ENCODE data around the gene GTF2IRD1. TPM values are rescaled to one million over a fixed set of nuclear protein-coding genes. Genes with fewer than 3 reads are reported as not detected.

The GTF2IRD1 gene
- 41.3 and 60.5 TPM in 2 replicates for polyA plus RNA-seq

DNA sequence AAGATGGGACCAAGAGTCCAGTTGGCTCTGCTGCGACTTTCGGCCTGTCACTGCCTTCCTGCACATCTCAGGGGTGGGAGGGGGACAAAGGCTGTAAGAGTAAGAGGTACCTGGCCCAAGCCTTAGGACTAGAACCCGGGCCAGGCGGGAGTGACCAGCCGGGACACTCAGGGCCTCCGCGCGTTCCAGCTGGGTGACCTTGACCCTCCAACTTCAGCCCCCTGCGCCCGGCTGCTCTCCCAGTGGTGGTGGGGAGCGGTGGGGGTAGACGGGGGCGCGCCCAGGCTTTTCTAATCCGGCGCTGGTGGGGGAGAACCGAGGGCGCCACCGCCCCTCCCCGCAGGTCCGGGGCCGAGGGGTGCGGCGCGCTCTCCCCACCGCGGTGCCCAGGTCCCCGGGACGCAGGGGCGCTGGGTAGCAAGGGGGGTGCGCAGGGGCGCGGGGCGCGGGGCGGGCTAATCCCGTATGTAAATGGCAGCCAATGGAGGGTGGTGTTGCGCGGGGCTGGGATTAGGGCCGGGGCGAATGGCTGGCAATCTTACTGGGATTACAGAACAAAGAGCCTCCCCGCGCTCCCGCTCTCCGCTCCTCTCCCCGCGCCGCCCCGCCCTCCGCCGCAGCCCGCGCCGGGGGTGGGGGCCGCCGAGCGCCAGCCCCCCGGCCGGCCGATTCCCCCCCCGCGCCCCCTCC is at the start of gene GTF2IRD1:
TSS of gene GTF2IRD1 (plus strand) at position 585 of the 690 bp plus-strand sequence. CDS start 54,175 bp downstream, outside the sequence.

Other genes with a start within 250 kb of the GTF2IRD1 start
- not detected in 2 replicates for gene LAT2, start 243.9 kb upstream of the GTF2IRD1 start, polyA plus RNA-seq
- gene RFC2, start 199.5 kb upstream of the GTF2IRD1 start, polyA plus RNA-seq: 5.2 and 6.8 TPM in 2 replicates
- gene CLIP2, start 164.5 kb upstream of the GTF2IRD1 start, polyA plus RNA-seq: 3.2 and 5.3 TPM in 2 replicates
- 37.6 and 61.8 TPM in 2 replicates for gene GTF2I, start 203.8 kb downstream of the GTF2IRD1 start, polyA plus RNA-seq